HEK293 (cell line): ENCODE data around the gene LDLRAD4.

Experiments
- CTCF ChIP-seq: fragments of 450-650 bp; formaldehyde crosslinking; IDR thresholded peaks from 2 replicates; pipeline ENCODE4 v1.5.1; 2016; ENCODE audit warnings: missing biosample characterization, missing genetic modification characterization
- ZNF792 ChIP-seq: fragments of 450-650 bp; formaldehyde crosslinking; IDR thresholded peaks from 2 replicates; pipeline ENCODE4 v1.5.1; 2016; ENCODE audit warnings: missing biosample characterization, missing genetic modification characterization

GRCh38 chr18:13305301-13305700 lies 86.7 kb downstream of the LDLRAD4 start:
- TF ChIP-seq CTCF (tag by site-specific recombination) (no peak), ZNF792 (tag by site-specific recombination) (no peak)
